Neural progenitor cell (in vitro differentiated cells): ENCODE results near the gene LRRC47. TPM values are rescaled to one million over a fixed set of nuclear protein-coding genes. Genes with fewer than 3 reads are reported as not detected.
"Not testable (repeated sequence)": the region's sequence is repeated elsewhere in the genome, so short reads cannot be mapped to it uniquely, and the experiment has no call there.

Experiments
- DNase-seq: peaks from one replicate; pipeline ENCODE4 v3.0.0-alpha.2; 2016; ENCODE audit warnings: low spot score
- H2AFZ ChIP-seq: fragments of 200-600 bp; sonication (generic); replicated peaks from 2 replicates; pipeline ENCODE4 v1.6.1; 2016; ENCODE audit warnings: antibody characterized with exemption
- H3F3A ChIP-seq: fragments of 200-600 bp; sonication (generic); 2 replicates; pipeline ENCODE4 v1.6.1; 2016; ENCODE audit warnings: antibody characterized with exemption, low read depth
- H3K27ac ChIP-seq: fragments of 200-600 bp; sonication (generic); 2 replicates; pipeline ENCODE4 v1.5.1; 2016; ENCODE audit warnings: mild to moderate bottlenecking
- H3K27me3 ChIP-seq: fragments of 200-600 bp; sonication (generic); 2 replicates; pipeline ENCODE4 v1.6.1; 2016; ENCODE audit warnings: mild to moderate bottlenecking, moderate library complexity
- H3K36me3 ChIP-seq: fragments of 200-600 bp; sonication (generic); 2 replicates; pipeline ENCODE4 v1.5.1; 2016
- H3K4me1 ChIP-seq: fragments of 200-600 bp; sonication (generic); 2 replicates; pipeline ENCODE4 v1.6.1; 2016; ENCODE audit warnings: mixed run types
- H3K4me2 ChIP-seq: fragments of 200-600 bp; sonication (generic); 2 replicates; pipeline ENCODE4 v1.6.1; 2016
- H3K4me3 ChIP-seq: fragments of 200-600 bp; sonication (generic); 2 replicates; pipeline ENCODE4 v1.5.1; 2016
- H3K79me2 ChIP-seq: fragments of 200-600 bp; sonication (generic); 2 replicates; pipeline ENCODE4 v1.6.1; 2016; ENCODE audit warnings: low read depth
- H3K9ac ChIP-seq: fragments of 200-600 bp; sonication (generic); 2 replicates; pipeline ENCODE4 v1.6.1; 2016
- H3K9me3 ChIP-seq: fragments of 200-600 bp; sonication (generic); 2 replicates; pipeline ENCODE4 v1.5.1; 2016; ENCODE audit warnings: low read depth
- H4K20me1 ChIP-seq: fragments of 200-600 bp; sonication (generic); 2 replicates; pipeline ENCODE4 v1.6.1; 2016; ENCODE audit warnings: low read depth
- H3K27ac Mint-ChIP-seq: 3 replicates; pipeline ENCODE4 v1.8.0; 2021; ENCODE audit warnings: mixed read lengths
- H3K27me3 Mint-ChIP-seq: 2 replicates; pipeline ENCODE4 v1.8.0; 2022; ENCODE audit warnings: low read depth, mild to moderate bottlenecking, inconsistent platforms, moderate library complexity, mixed read lengths; ENCODE audit not compliant: insufficient read depth
- H3K36me3 Mint-ChIP-seq: 3 replicates; pipeline ENCODE4 v1.8.0; 2021; ENCODE audit warnings: mixed read lengths
- H3K4me1 Mint-ChIP-seq: 3 replicates; pipeline ENCODE4 v1.8.0; 2021; ENCODE audit warnings: mixed read lengths
- H3K4me3 Mint-ChIP-seq: 3 replicates; pipeline ENCODE4 v1.8.0; 2021; ENCODE audit warnings: mild to moderate bottlenecking, moderate library complexity, mixed read lengths
- H3K9me3 Mint-ChIP-seq: 3 replicates; pipeline ENCODE4 v1.8.0; 2020; ENCODE audit warnings: mixed read lengths
- EZH2 ChIP-seq: fragments of 200-600 bp; sonication (generic); IDR thresholded peaks from 2 replicates; pipeline ENCODE4 v1.6.1; 2017; ENCODE audit warnings: antibody characterized with exemption, mild to moderate bottlenecking, moderate library complexity
- EZH2phosphoT487 ChIP-seq: fragments of 200-600 bp; sonication (generic); IDR thresholded peaks from 2 replicates; pipeline ENCODE4 v1.6.1; 2017; ENCODE audit warnings: antibody characterized with exemption
- total RNA-seq: library from RNA; depleted of rRNA; stranded (reverse); fragments of >200 nt; gene quantifications from 2 replicates; pipeline ENCODE4 v1.2.3, GENCODE V29; 2015; ENCODE audit warnings: low replicate concordance
- TF ChIP-seq, protein P1 (sequence below): fragments of 200-600 bp; sonication (generic); IDR thresholded peaks from 2 replicates; pipeline ENCODE4 v1.5.1; 2017; ENCODE audit warnings: antibody characterized with exemption, mild to moderate bottlenecking

LRRC47 gene
- total RNA-seq, 1 donor from 2014 or later = 51.0 TPM

- no peaks in the 10 kb centered on the region for H3K9me3 Mint-ChIP-seq
- peaks cover 43% of the 10 kb centered on the region for H3K27me3 ChIP-seq
- no peaks in the 10 kb centered on the region for H3K9me3 ChIP-seq
- H3K79me2 ChIP-seq = no peaks in the 10 kb centered on the region
- H3K4me3 Mint-ChIP-seq = no peak within 1 kb of the TSS
- no peaks in the 10 kb centered on the region for H3K4me1 Mint-ChIP-seq
- H3K9ac ChIP-seq = no peak within 1 kb of the TSS
- H4K20me1 ChIP-seq = no peaks in the 10 kb centered on the region
- no peak within 1 kb of the TSS for H3K27ac ChIP-seq
- H3K27ac Mint-ChIP-seq = no peak within 1 kb of the TSS
- no peaks in the 10 kb centered on the region for H3K4me1 ChIP-seq
- TF ChIP-seq EZH2phosphoT487 (no peak), EZH2 (no peak)
- TF ChIP-seq, protein P1, sequence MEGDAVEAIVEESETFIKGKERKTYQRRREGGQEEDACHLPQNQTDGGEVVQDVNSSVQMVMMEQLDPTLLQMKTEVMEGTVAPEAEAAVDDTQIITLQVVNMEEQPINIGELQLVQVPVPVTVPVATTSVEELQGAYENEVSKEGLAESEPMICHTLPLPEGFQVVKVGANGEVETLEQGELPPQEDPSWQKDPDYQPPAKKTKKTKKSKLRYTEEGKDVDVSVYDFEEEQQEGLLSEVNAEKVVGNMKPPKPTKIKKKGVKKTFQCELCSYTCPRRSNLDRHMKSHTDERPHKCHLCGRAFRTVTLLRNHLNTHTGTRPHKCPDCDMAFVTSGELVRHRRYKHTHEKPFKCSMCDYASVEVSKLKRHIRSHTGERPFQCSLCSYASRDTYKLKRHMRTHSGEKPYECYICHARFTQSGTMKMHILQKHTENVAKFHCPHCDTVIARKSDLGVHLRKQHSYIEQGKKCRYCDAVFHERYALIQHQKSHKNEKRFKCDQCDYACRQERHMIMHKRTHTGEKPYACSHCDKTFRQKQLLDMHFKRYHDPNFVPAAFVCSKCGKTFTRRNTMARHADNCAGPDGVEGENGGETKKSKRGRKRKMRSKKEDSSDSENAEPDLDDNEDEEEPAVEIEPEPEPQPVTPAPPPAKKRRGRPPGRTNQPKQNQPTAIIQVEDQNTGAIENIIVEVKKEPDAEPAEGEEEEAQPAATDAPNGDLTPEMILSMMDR = no peak
- no peaks in the 10 kb centered on the region for H3K36me3 Mint-ChIP-seq
- no peaks in the 10 kb centered on the region for H3F3A ChIP-seq
- H3K27me3 Mint-ChIP-seq = peaks cover 4% of the 10 kb centered on the region
- no peak for DNase-seq
- H3K4me3 ChIP-seq = no peak within 1 kb of the TSS
- H2AFZ ChIP-seq = no peak within 1 kb of the TSS
- H3K4me2 ChIP-seq = no peak within 1 kb of the TSS
- no peaks in the 10 kb centered on the region for H3K36me3 ChIP-seq
Observed at GRCh38 chr1:3752400-3752945, 43.8 kb downstream of the LRRC47 start, which contains the start of gene CCDC27. CCDC27 (plus strand) TSS chr1:3752450; CDS start chr1:3752482, 32 bp downstream.

DNA sequence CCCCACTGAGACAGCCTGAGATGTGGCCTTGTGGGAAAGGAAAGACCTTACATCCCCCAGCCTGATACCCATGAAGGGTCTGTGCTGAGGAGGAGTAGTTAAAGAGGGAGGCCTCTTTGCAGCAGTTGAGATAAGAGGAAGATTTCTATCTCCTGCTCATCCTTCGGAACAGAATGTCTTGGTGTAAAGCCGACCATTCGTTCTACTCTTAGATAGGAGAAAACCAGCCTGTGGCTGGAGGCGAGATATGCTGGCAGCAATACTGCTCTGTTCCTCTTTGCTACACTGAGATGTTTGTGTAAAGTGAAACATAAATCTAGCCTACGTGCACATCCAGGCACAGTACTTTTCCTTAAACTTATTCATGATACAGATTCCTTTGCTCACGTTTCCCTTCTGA, 45.6 kb downstream of the LRRC47 start:
- Mint-ChIP-seq H3K4me1 (peaks cover 7% of the 10 kb centered on the region), H3K36me3 (peaks cover 3% of the 10 kb centered on the region), H3K4me3 (peak overlapping the region; percentile 15), H3K27me3 (peaks cover 3% of the 10 kb centered on the region), H3K9me3 (no peaks in the 10 kb centered on the region), H3K27ac (no peak overlapping the region)
- peaks cover 11% of the 10 kb centered on the region for H4K20me1 ChIP-seq
- H3K4me3 ChIP-seq = no peak overlapping the region
- no peak overlapping the region for H3K4me2 ChIP-seq
- no peak for DNase-seq
- no peak overlapping the region for H3K9ac ChIP-seq
- peaks cover 6% of the 10 kb centered on the region for H3K4me1 ChIP-seq
- no peaks in the 10 kb centered on the region for H3F3A ChIP-seq
- no peak for TF ChIP-seq EZH2phosphoT487
- no peak for TF ChIP-seq EZH2
- TF ChIP-seq, protein P1 = no peak
- no peaks in the 10 kb centered on the region for H3K9me3 ChIP-seq
- H3K79me2 ChIP-seq = peaks cover 8% of the 10 kb centered on the region
- no peaks in the 10 kb centered on the region for H3K36me3 ChIP-seq
- H3K27ac ChIP-seq = no peak overlapping the region
- H2AFZ ChIP-seq = peak overlapping the region; percentile 2
- H3K27me3 ChIP-seq = peaks cover 43% of the 10 kb centered on the region

- no peaks in the 10 kb centered on the region for H3K36me3 ChIP-seq
- Mint-ChIP-seq H3K4me1 (peaks cover 16% of the 10 kb centered on the region), H3K4me3 (peak overlapping the region; percentile 57), H3K27me3 (peaks cover 6% of the 10 kb centered on the region), H3K36me3 (peaks cover 3% of the 10 kb centered on the region), H3K27ac (no peak overlapping the region), H3K9me3 (no peaks in the 10 kb centered on the region)
- H3K4me2 ChIP-seq = no peak overlapping the region
- no peak overlapping the region for H3K27ac ChIP-seq
- H3K9ac ChIP-seq = no peak overlapping the region
- H3K4me3 ChIP-seq = no peak overlapping the region
- peaks cover 39% of the 10 kb centered on the region for H3K27me3 ChIP-seq
- TF ChIP-seq, protein P1 = no peak
- TF ChIP-seq EZH2 (no peak), EZH2phosphoT487 (no peak)
- H3K79me2 ChIP-seq = peaks cover 17% of the 10 kb centered on the region
- DNase-seq = no peak
- H3F3A ChIP-seq = no peaks in the 10 kb centered on the region
- H3K4me1 ChIP-seq = peaks cover 11% of the 10 kb centered on the region
- H4K20me1 ChIP-seq = peaks cover 23% of the 10 kb centered on the region
- H2AFZ ChIP-seq = no peak overlapping the region
- no peaks in the 10 kb centered on the region for H3K9me3 ChIP-seq
Observed at GRCh38 chr1:3749512-3749911, 46.8 kb downstream of the LRRC47 start.

GRCh38 chr1:3748316-3748900, 47.9 kb downstream of the LRRC47 start:
- not testable (repeated sequence) for H3K36me3 Mint-ChIP-seq, H3K9me3 Mint-ChIP-seq, H2AFZ ChIP-seq, H3K9ac ChIP-seq, DNase-seq, H3K4me2 ChIP-seq, H3K27ac Mint-ChIP-seq, H3F3A ChIP-seq, H3K27ac ChIP-seq, H3K9me3 ChIP-seq, H3K27me3 Mint-ChIP-seq, H3K4me3 ChIP-seq, H3K36me3 ChIP-seq
- peaks cover 17% of the 10 kb centered on the region for H3K79me2 ChIP-seq
- Mint-ChIP-seq H3K4me3 (peak overlapping the region; percentile 81), H3K4me1 (peaks cover 16% of the 10 kb centered on the region)
- peaks cover 11% of the 10 kb centered on the region for H3K4me1 ChIP-seq
- H3K27me3 ChIP-seq = peaks cover 39% of the 10 kb centered on the region
- peaks cover 24% of the 10 kb centered on the region for H4K20me1 ChIP-seq
